Spinal cord (tissue), 10 donors: ENCODE measurements around the gene TASL. TPM values are rescaled to one million over a fixed set of nuclear protein-coding genes. Genes with fewer than 3 reads are reported as not detected.
A peak's percentile ranks its signal among the peaks of the same experiment; 100 is the strongest.

Source experiments
- DNase-seq, 6 donors: peaks; one replicate each; pipeline versions ENCODE4 v3.0.0 to v3.0.0-alpha.2; 2013 to 2015; ENCODE audit warnings: low spot score in 6 of 6, low read depth in 4 of 6
- H3K27ac ChIP-seq: one replicate; pipeline ENCODE4 v1.5.1; 2013; ENCODE audit warnings: low read depth, low read length, control low read depth
- H3K27me3 ChIP-seq: one replicate; pipeline ENCODE4 v1.6.1; 2013; ENCODE audit warnings: low read length; ENCODE audit not compliant: control insufficient read depth, insufficient read depth
- H3K36me3 ChIP-seq: one replicate; pipeline ENCODE4 v1.6.1; 2013; ENCODE audit warnings: low read length; ENCODE audit not compliant: control insufficient read depth, insufficient read depth
- H3K4me1 ChIP-seq: one replicate; pipeline ENCODE4 v1.6.1; 2013; ENCODE audit warnings: low read length; ENCODE audit not compliant: control insufficient read depth, insufficient read depth
- H3K4me3 ChIP-seq: one replicate; pipeline ENCODE4 v1.5.1; 2013; ENCODE audit warnings: low read depth, low read length, control low read depth
- H3K9me3 ChIP-seq: one replicate; pipeline ENCODE4 v1.6.1; 2013; ENCODE audit warnings: low read length; ENCODE audit not compliant: control insufficient read depth, insufficient read depth
- WGBS: methylation state at CpG from one replicate; pipeline ENCODE4 v1.1.5; 2013; ENCODE audit warnings: missing lambda C conversion rate; ENCODE audit not compliant: insufficient coverage; 5-methylcytosine and 5-hydroxymethylcytosine counted together
- polyA plus RNA-seq, 2 donors: library from polyadenylated mRNA; unstranded; fragments of 120-200 nt; gene quantifications; one replicate each; pipeline ENCODE4 v1.2.1, GENCODE V29; 2013; ENCODE audit not compliant: insufficient read length in 2 of 2
- small RNA-seq: library from RNA; depleted of rRNA; stranded (forward); fragments of <200 nt; gene quantifications from one replicate; pipeline ENCODE3, GENCODE V24; 2014; ENCODE audit warnings: low replicate concordance
- total RNA-seq, 2 donors: library from RNA; depleted of rRNA in 1 of 2; stranded (reverse); fragments of 120-200 nt in 1 of 2; fragments of >200 nt in 1 of 2; gene quantifications; one replicate each; pipeline versions ENCODE4 v1.2.3 to v1.2.4, GENCODE V29; 2013 to 2014
- donor health status: healthy.

Gene TASL
- total and polyA plus RNA-seq, 4 donors = 1.2 to 3.4 (median 1.5) TPM

DNA sequence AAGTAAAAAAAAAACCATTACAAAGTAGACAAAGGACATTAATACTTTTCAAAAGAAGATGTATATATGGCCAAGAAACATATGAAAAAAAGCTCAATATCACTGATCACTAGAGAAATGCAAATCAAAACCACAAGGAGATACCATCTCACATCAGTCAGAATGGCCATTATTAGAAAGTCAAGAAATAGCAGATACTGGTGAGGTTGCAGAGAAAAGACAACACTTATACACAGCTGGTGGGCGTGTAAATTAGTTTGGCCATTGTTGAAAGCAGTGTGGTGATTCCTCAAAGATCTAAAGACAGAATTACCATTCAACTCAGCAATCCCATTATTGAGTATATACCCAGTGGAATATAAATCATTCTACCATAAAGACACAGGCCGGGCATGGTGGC is 39.3 kb downstream of the TASL start:
- no CpG with 5 or more reads among the region's 2 CpGs for WGBS
- no peaks in the 10 kb centered on the region for H3K9me3 ChIP-seq

DNA sequence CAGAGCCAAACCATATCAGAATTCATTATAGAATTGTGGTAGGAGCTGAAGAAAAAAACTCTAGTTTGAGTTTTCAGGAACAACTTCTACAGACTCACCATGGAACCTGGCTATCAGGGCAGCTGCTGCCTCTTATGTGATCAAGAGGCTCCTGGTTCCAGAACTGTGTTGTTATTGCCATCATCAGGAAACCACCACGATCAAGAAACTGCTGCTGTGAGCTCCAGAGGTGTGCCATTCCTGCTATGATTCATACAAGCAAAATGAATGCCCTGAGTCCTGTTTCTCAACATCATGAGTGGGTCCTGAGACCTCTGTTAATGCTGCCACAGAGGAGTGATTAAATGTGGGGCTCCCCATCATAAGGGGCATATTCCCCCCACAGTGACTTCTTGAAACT is 43.7 kb downstream of the TASL start:
- no peaks in the 10 kb centered on the region for H3K36me3 ChIP-seq

More for the DNA sequence above, 39.3 kb downstream of the TASL start:
- Histone ChIP-seq H3K36me3 (no peaks in the 10 kb centered on the region), H3K4me3 (no peak overlapping the region), H3K4me1 (no peaks in the 10 kb centered on the region), H3K27me3 (no peaks in the 10 kb centered on the region), H3K27ac (no peak overlapping the region)
- DNase-seq = no peak

DNA sequence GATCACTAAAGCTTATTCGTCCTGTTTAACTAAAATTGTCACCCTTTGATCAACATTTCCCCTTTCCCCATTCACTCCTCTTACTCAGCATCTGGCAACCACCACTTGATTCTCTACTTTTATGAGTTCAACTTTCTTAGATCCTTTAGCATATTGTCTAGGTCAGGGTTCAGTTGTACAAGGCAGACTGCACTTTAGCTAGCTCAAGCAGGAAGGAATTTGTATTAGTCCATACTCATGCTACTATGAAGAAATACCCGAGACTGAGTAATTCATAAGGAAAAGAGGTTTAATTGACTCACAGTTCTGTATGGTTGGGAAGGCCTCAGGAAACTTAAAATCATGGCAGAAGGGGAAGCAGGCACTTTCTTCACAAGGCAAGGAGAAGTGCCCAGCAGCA is 44.3 kb downstream of the TASL start:
- H3K27ac ChIP-seq = no peak overlapping the region
- WGBS = no CpG with 5 or more reads among the region's 2 CpGs
- no peaks in the 10 kb centered on the region for H3K27me3 ChIP-seq
- H3K4me3 ChIP-seq = no peak overlapping the region
- no peaks in the 10 kb centered on the region for H3K36me3 ChIP-seq
- DNase-seq = no peak
- H3K4me1 ChIP-seq = no peaks in the 10 kb centered on the region
- H3K9me3 ChIP-seq = no peaks in the 10 kb centered on the region

More for the DNA sequence above, 43.7 kb downstream of the TASL start:
- no peak overlapping the region for H3K4me3 ChIP-seq
- no peak overlapping the region for H3K27ac ChIP-seq
- no peaks in the 10 kb centered on the region for H3K27me3 ChIP-seq
- DNase-seq = no peak
- no peaks in the 10 kb centered on the region for H3K4me1 ChIP-seq
- WGBS = 60% methylated on average over 1 of the region's 1 CpG
- H3K9me3 ChIP-seq = no peaks in the 10 kb centered on the region

- Histone ChIP-seq H3K4me3 (no peak overlapping the region), H3K4me1 (no peaks in the 10 kb centered on the region)
- WGBS = 48% methylated on average over 2 of the region's 3 CpGs
These were observed 47.0 kb downstream of the TASL start for GRCh38 chrX:30530606-30531005.

DNA sequence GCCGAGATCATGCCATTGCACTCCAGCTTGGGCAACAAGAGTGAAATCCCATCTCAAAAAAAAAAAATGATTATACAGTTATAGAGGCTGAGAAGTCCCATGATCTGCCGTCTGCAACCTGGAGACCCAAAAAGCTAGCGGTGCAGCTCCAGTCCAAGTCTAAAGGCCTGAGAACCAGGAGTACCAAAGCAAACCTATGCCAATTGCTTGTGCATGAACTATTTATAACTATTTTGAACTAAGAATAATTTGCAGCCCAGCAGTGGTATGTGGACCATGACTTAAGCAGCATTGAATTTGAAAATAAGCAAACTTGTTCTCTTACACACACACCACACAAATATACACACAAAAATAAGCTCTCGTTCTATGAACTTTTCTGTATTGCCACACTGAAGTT is 51.8 kb downstream of the TASL start:
- no peaks in the 10 kb centered on the region for H3K36me3 ChIP-seq
- WGBS = no CpG with 5 or more reads among the region's 4 CpGs
- H3K27me3 ChIP-seq = no peaks in the 10 kb centered on the region
- DNase-seq = no peak
- no peaks in the 10 kb centered on the region for H3K4me1 ChIP-seq
- H3K4me3 ChIP-seq = no peak overlapping the region
- H3K9me3 ChIP-seq = no peaks in the 10 kb centered on the region
- no peak overlapping the region for H3K27ac ChIP-seq

More at GRCh38 chrX:30530606-30531005, 47.0 kb downstream of the TASL start:
- no peaks in the 10 kb centered on the region for H3K27me3 ChIP-seq
- no peak overlapping the region for H3K27ac ChIP-seq
- DNase-seq = no peak
- H3K36me3 ChIP-seq = no peaks in the 10 kb centered on the region
- H3K9me3 ChIP-seq = no peaks in the 10 kb centered on the region

DNA sequence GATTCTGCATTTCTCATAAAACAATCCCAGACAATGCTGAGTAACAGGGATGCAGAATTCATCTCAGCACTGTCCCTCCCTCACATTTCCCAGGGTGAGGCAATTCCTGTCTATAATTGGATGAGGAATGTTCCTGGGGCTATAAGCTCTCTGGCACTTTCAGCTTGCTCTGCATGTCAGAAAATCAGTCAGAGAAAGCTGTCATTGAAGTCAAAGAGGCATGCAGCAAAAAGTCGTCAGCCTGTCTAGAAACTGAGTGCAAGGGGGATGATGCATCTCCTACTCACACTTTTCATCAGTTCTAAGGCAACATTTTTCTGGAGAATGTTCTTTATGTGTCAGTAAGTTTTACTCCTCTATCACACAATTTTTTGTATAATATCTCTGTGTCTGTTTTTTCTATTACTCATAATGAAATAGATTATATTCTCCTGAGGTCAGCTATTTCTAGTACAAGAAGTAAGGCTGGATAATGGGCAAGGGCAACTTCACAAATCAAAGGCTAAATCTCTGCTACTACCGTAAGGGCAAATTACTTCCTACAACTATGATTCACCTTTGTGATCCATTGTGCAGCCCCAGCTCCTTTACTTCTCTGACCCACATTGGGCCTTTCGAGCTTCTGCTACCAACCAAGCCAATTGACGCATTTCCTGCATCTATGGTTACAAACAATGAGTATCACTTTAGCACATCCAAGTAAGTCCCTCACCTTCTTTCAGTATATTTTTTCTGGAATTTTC is 56.0 kb downstream of the TASL start:
- Histone ChIP-seq H3K27ac (no peak overlapping the region), H3K9me3 (no peaks in the 10 kb centered on the region), H3K27me3 (no peaks in the 10 kb centered on the region), H3K36me3 (no peaks in the 10 kb centered on the region), H3K4me1 (no peaks in the 10 kb centered on the region), H3K4me3 (no peak overlapping the region)
- WGBS = 70% methylated on average over 3 of the region's 4 CpGs
- DNase-seq = peak in 2 of 6 donors; percentile 2 to 42

- no CpG with 5 or more reads among the region's 3 CpGs for WGBS
- Histone ChIP-seq H3K36me3 (no peaks in the 10 kb centered on the region), H3K27ac (no peak overlapping the region), H3K9me3 (no peaks in the 10 kb centered on the region), H3K4me1 (no peaks in the 10 kb centered on the region), H3K27me3 (no peaks in the 10 kb centered on the region), H3K4me3 (no peak overlapping the region)
- no peak for DNase-seq
These were observed 64.3 kb downstream of the TASL start for GRCh38 chrX:30513284-30513683.

Small RNA genes lying within 50 kb of the gene (small RNA-seq; reads per million reads assigned to genes)
- gene CKS1BP6 = not detected

Other genes with a start within 250 kb of the TASL start
- 10 to 100 TPM in 1 of 2 donors, 1 to 10 TPM in 1; 8.3 to 14.5 TPM for gene GK, start 75.7 kb upstream of the TASL start, total RNA-seq
- 10 to 100 TPM; 10.3 to 13.5 TPM for gene GK, start 75.7 kb upstream of the TASL start, polyA plus RNA-seq